ENCODE results near the gene ZBTB12. TPM values are rescaled to one million over a fixed set of nuclear protein-coding genes. Genes with fewer than 3 reads are reported as not detected.
A peak's percentile ranks its signal among the peaks of the same experiment; 100 is the strongest.

Gene ZBTB12
- total and polyA plus RNA-seq, 9 of the 15 experiments (the other 6 are each of a cell fraction or from before 2014, with no cell fraction given) = 0.03 to 12.4 (median 5.8) TPM; not detected in 1

DNA sequence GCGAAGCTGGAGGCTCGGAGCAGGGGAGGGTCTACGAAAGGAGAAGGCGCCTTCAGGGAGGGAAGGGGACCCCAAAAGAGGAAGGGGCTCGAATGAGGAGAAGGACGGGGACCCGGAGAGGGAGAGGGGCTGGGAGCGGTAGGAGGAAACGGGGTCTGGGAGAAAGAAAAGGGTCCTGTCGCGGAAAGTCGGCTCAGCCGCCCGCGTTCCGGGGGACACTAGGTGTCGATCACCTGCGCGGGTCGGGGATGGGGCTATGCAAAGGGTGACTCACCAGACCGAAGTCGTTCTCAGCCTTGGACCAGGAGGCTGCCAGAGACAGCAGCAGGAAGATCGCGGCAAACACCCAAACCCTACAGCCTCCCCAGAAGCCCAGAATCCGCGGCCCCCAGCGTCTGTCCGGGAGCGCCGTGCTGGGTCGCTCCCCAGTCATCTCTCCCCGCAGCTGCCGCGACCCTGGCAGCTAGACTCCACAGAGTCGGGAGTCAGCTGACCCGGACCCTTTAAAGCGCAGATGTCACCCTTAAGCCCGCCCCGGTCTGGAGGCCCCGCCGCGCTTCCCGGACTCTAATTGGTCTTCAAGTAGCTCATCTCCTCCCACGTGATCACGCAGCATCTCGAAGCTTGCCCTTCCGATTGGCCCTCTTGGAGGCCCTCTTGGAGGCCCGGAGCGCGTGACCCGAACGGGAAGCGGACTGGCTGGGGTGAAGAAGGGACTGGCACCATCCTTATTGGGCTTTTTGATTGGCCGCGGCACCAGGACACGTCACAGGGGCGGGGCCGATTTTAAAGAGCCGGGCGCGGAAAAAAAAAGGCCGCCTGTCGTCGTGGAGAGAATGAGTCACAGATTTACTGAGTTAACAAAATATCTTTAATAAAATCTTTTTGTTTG, 39.3 kb downstream of the ZBTB12 start, which contains the start of gene NEU1 (continued):
- peak; percentile 64 for TF ChIP-seq MYNN (IDR thresholded peaks at IDR 0.05)
- no peak for TF ChIP-seq MYNN (CRISPR knock-in tag; IDR thresholded peaks at IDR 0.05)
- TF ChIP-seq, protein P1, sequence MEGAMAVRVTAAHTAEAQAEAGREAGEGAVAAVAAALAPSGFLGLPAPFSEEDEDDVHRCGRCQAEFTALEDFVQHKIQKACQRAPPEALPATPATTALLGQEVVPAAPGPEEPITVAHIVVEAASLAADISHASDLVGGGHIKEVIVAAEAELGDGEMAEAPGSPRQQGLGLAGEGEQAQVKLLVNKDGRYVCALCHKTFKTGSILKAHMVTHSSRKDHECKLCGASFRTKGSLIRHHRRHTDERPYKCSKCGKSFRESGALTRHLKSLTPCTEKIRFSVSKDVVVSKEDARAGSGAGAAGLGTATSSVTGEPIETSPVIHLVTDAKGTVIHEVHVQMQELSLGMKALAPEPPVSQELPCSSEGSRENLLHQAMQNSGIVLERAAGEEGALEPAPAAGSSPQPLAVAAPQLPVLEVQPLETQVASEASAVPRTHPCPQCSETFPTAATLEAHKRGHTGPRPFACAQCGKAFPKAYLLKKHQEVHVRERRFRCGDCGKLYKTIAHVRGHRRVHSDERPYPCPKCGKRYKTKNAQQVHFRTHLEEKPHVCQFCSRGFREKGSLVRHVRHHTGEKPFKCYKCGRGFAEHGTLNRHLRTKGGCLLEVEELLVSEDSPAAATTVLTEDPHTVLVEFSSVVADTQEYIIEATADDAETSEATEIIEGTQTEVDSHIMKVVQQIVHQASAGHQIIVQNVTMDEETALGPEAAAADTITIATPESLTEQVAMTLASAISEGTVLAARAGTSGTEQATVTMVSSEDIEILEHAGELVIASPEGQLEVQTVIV (CRISPR knock-in tag; IDR thresholded peaks at IDR 0.05; ENCODE audit: borderline replicate concordance) = no peak
- TF ChIP-seq FOXK1 (CRISPR knock-in tag; IDR thresholded peaks at IDR 0.05; ENCODE audit: borderline replicate concordance) = no peak
- TF ChIP-seq SAFB (IDR thresholded peaks at IDR 0.05; ENCODE audit: borderline replicate concordance, low read depth, low read length) = no peak; the same call in 1 of the 2 replicates
- TF ChIP-seq MAFG (tag; conservative IDR thresholded peaks at IDR 0.05) = no peak
- 0 out of 2 replicates have a peak, but pooled peaks have one; percentile 13 for TF ChIP-seq CC2D1A (IDR thresholded peaks at IDR 0.05)
- peak; percentile 48 for TF ChIP-seq DPF2 (IDR thresholded peaks at IDR 0.05)
- peak; percentile 94 for TF ChIP-seq SREBF1 (IDR thresholded peaks at IDR 0.05; ENCODE audit: borderline replicate concordance, low read depth, low read length)
- no peak for TF ChIP-seq ZNF24 (IDR thresholded peaks at IDR 0.05)
- TF ChIP-seq, protein P2, sequence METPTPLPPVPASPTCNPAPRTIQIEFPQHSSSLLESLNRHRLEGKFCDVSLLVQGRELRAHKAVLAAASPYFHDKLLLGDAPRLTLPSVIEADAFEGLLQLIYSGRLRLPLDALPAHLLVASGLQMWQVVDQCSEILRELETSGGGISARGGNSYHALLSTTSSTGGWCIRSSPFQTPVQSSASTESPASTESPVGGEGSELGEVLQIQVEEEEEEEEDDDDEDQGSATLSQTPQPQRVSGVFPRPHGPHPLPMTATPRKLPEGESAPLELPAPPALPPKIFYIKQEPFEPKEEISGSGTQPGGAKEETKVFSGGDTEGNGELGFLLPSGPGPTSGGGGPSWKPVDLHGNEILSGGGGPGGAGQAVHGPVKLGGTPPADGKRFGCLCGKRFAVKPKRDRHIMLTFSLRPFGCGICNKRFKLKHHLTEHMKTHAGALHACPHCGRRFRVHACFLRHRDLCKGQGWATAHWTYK (CRISPR knock-in tag; IDR thresholded peaks at IDR 0.05) = peak; percentile 87
- TF ChIP-seq, protein P3, sequence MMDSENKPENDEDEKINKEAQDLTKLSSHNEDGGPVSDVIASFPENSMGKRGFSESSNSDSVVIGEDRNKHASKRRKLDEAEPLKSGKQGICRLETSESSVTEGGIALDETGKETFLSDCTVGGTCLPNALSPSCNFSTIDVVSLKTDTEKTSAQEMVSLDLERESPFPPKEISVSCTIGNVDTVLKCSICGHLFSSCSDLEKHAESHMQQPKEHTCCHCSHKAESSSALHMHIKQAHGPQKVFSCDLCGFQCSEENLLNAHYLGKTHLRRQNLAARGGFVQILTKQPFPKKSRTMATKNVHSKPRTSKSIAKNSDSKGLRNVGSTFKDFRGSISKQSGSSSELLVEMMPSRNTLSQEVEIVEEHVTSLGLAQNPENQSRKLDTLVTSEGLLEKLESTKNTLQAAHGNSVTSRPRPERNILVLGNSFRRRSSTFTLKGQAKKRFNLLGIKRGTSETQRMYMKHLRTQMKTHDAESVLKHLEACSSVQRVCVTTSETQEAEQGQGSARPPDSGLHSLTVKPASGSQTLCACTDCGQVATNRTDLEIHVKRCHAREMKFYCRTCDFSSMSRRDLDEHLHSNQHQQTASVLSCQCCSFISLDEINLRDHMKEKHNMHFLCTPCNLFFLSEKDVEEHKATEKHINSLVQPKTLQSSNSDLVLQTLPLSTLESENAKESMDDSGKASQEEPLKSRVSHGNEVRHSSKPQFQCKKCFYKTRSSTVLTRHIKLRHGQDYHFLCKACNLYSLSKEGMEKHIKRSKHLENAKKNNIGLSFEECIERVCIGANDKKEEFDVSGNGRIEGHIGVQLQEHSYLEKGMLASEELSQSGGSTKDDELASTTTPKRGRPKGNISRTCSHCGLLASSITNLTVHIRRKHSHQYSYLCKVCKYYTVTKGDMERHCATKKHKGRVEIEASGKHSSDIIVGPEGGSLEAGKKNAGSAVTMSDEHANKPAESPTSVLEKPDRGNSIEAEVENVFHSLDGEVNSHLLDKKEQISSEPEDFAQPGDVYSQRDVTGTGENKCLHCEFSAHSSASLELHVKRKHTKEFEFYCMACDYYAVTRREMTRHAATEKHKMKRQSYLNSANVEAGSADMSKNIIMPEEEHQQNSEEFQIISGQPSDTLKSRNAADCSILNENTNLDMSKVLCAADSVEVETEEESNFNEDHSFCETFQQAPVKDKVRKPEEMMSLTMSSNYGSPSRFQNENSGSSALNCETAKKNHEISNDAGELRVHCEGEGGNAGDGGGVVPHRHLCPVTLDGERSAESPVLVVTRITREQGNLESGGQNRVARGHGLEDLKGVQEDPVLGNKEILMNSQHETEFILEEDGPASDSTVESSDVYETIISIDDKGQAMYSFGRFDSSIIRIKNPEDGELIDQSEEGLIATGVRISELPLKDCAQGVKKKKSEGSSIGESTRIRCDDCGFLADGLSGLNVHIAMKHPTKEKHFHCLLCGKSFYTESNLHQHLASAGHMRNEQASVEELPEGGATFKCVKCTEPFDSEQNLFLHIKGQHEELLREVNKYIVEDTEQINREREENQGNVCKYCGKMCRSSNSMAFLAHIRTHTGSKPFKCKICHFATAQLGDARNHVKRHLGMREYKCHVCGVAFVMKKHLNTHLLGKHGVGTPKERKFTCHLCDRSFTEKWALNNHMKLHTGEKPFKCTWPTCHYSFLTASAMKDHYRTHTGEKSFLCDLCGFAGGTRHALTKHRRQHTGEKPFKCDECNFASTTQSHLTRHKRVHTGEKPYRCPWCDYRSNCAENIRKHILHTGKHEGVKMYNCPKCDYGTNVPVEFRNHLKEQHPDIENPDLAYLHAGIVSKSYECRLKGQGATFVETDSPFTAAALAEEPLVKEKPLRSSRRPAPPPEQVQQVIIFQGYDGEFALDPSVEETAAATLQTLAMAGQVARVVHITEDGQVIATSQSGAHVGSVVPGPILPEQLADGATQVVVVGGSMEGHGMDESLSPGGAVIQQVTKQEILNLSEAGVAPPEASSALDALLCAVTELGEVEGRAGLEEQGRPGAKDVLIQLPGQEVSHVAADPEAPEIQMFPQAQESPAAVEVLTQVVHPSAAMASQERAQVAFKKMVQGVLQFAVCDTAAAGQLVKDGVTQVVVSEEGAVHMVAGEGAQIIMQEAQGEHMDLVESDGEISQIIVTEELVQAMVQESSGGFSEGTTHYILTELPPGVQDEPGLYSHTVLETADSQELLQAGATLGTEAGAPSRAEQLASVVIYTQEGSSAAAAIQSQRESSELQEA (IDR thresholded peaks at IDR 0.05; ENCODE audit: low read depth) = no peak
- TF ChIP-seq ZZZ3 (IDR thresholded peaks at IDR 0.05) = no peak
- no peak for TF ChIP-seq ZNF3 (CRISPR knock-in tag; IDR thresholded peaks at IDR 0.05)
- TF ChIP-seq PHB2 (IDR thresholded peaks at IDR 0.05; ENCODE audit: low read depth) = 0 out of 2 replicates have a peak, but pooled peaks have one; percentile 42
- TF ChIP-seq, protein P4, sequence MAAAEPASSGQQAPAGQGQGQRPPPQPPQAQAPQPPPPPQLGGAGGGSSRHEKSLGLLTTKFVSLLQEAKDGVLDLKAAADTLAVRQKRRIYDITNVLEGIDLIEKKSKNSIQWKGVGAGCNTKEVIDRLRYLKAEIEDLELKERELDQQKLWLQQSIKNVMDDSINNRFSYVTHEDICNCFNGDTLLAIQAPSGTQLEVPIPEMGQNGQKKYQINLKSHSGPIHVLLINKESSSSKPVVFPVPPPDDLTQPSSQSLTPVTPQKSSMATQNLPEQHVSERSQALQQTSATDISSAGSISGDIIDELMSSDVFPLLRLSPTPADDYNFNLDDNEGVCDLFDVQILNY (CRISPR knock-in tag; IDR thresholded peaks at IDR 0.05) = no peak; the same call in 1 of the 2 replicates
